GM23338 (cell line): ENCODE results near the gene CST3. TPM values are rescaled to one million over a fixed set of nuclear protein-coding genes. Genes with fewer than 3 reads are reported as not detected.

Source experiments
- ATAC-seq: fragments of 200-7000 bp; cut with Tn5 transposase; 3 replicates; pipeline ENCODE4 v1.9.1; 2020
- DNase-seq: peaks from one replicate; pipeline ENCODE4 v3.0.0-alpha.2; 2015; ENCODE audit warnings: low spot score
- H2AFZ ChIP-seq: fragments of 200-600 bp; sonication (generic); 2 replicates; pipeline ENCODE4 v1.8.0; 2016; ENCODE audit warnings: antibody characterized with exemption, mild to moderate bottlenecking, moderate library complexity
- H3F3A ChIP-seq: fragments of 200-600 bp; sonication (generic); replicated peaks from 2 replicates; pipeline ENCODE4 v1.8.0; 2017; ENCODE audit warnings: antibody characterized with exemption, mixed run types, low read depth
- H3K27ac ChIP-seq: fragments of 200-600 bp; sonication (generic); 2 replicates; pipeline ENCODE4 v1.6.1; 2016; ENCODE audit warnings: low read depth
- H3K27me3 ChIP-seq: fragments of 200-600 bp; sonication (generic); 2 replicates; pipeline ENCODE4 v1.8.0; 2016; ENCODE audit warnings: mild to moderate bottlenecking, mixed run types, moderate library complexity; ENCODE audit not compliant: insufficient read depth
- H3K36me3 ChIP-seq: fragments of 200-600 bp; sonication (generic); 2 replicates; pipeline ENCODE4 v1.8.0; 2016; ENCODE audit warnings: mild to moderate bottlenecking; ENCODE audit not compliant: insufficient read depth
- H3K4me1 ChIP-seq: fragments of 200-600 bp; sonication (generic); 2 replicates; pipeline ENCODE4 v1.8.0; 2016; ENCODE audit warnings: mild to moderate bottlenecking, moderate library complexity; ENCODE audit not compliant: insufficient read depth
- H3K4me2 ChIP-seq: fragments of 200-600 bp; sonication (generic); 2 replicates; pipeline ENCODE4 v1.7.1; 2017; ENCODE audit warnings: mixed run types
- H3K4me3 ChIP-seq: fragments of 200-600 bp; sonication (generic); 2 replicates; pipeline ENCODE4 v1.6.1; 2016; ENCODE audit warnings: mixed run types
- H3K79me2 ChIP-seq: fragments of 200-600 bp; sonication (generic); replicated peaks from 2 replicates; pipeline ENCODE4 v1.8.0; 2017; ENCODE audit warnings: mild to moderate bottlenecking; ENCODE audit not compliant: insufficient read depth
- H3K9me2 ChIP-seq: fragments of 200-600 bp; sonication (generic); 2 replicates; pipeline ENCODE4 v1.8.0; 2017; ENCODE audit not compliant: insufficient read depth
- H4K20me1 ChIP-seq: fragments of 200-600 bp; sonication (generic); replicated peaks from 2 replicates; pipeline ENCODE4 v1.8.0; 2017; ENCODE audit warnings: mild to moderate bottlenecking; ENCODE audit not compliant: insufficient read depth
- H3K27ac Mint-ChIP-seq: 2 replicates; pipeline ENCODE4 v1.8.0; 2020; ENCODE audit warnings: inconsistent platforms, mild to moderate bottlenecking, moderate library complexity, mixed read lengths
- H3K27me3 Mint-ChIP-seq: 3 replicates; pipeline ENCODE4 v1.8.0; 2022; ENCODE audit warnings: low read depth, mild to moderate bottlenecking, moderate library complexity, mixed read lengths, inconsistent platforms; ENCODE audit not compliant: insufficient read depth, poor library complexity
- H3K36me3 Mint-ChIP-seq: 3 replicates; pipeline ENCODE4 v1.8.0; 2021; ENCODE audit warnings: low read depth, mild to moderate bottlenecking, inconsistent platforms, moderate library complexity, mixed read lengths
- H3K4me1 Mint-ChIP-seq: 3 replicates; pipeline ENCODE4 v1.8.0; 2020; ENCODE audit warnings: mild to moderate bottlenecking, inconsistent platforms, mixed read lengths
- H3K4me3 Mint-ChIP-seq: 3 replicates; pipeline ENCODE4 v1.8.0; 2021; ENCODE audit warnings: moderate library complexity, mild to moderate bottlenecking, inconsistent platforms, mixed read lengths
- H3K9me3 Mint-ChIP-seq: 3 replicates; pipeline ENCODE4 v1.8.0; 2020; ENCODE audit warnings: moderate library complexity, mild to moderate bottlenecking, inconsistent platforms, mixed read lengths
- CREB1 ChIP-seq: fragments of 250-450 bp; sonication (Bioruptor Pico); IDR thresholded peaks from 2 replicates; pipeline ENCODE4 v1.5.0; 2020; ENCODE audit warnings: low read depth, mild to moderate bottlenecking, moderate library complexity
- CTCF ChIP-seq, 2 experiments: fragments of 200-600 bp in 1 of 2; sonication (generic) in 1 of 2; conservative IDR thresholded peaks; 2 replicates each; pipeline versions ENCODE4 v1.5.1 to v1.6.1; 2016 to 2017; ENCODE audit warnings: antibody characterized with exemption in 2 of 2, low read depth in 2 of 2, mild to moderate bottlenecking in 2 of 2, moderate library complexity in 1 of 2
- ETS1 ChIP-seq: IDR thresholded peaks from 2 replicates; pipeline ENCODE4 v1.6.1; 2016; ENCODE audit warnings: antibody characterized with exemption
- EZH2 ChIP-seq: fragments of 200-600 bp; sonication (generic); IDR thresholded peaks from one replicate; pipeline ENCODE4 v1.8.0; 2017; ENCODE audit warnings: antibody characterized with exemption, mild to moderate bottlenecking, low read depth; ENCODE audit not compliant: unreplicated experiment
- EZH2phosphoT487 ChIP-seq: fragments of 200-600 bp; sonication (generic); IDR thresholded peaks from one replicate; pipeline ENCODE4 v1.8.1; 2018; ENCODE audit warnings: antibody characterized with exemption; ENCODE audit not compliant: unreplicated experiment
- JUNB ChIP-seq: IDR thresholded peaks from one replicate; pipeline ENCODE4 v1.6.1; 2016; ENCODE audit warnings: antibody characterized with exemption; ENCODE audit not compliant: unreplicated experiment
- NANOG ChIP-seq: IDR thresholded peaks from 2 replicates; pipeline ENCODE4 v1.6.1; 2016; ENCODE audit warnings: antibody characterized with exemption, borderline replicate concordance
- POLR2AphosphoS5 ChIP-seq: IDR thresholded peaks from 2 replicates; pipeline ENCODE4 v1.6.1; 2016; ENCODE audit warnings: antibody characterized with exemption, low read depth
- STAT1 ChIP-seq: IDR thresholded peaks from one replicate; pipeline ENCODE4 v1.6.1; 2016; ENCODE audit warnings: antibody characterized with exemption; ENCODE audit not compliant: unreplicated experiment
- ZNF114 ChIP-seq: fragments of 250-450 bp; sonication (Bioruptor Pico); IDR thresholded peaks from 2 replicates; pipeline ENCODE4 v1.5.0; 2020; ENCODE audit warnings: mild to moderate bottlenecking, moderate library complexity
- ZNF331 ChIP-seq: fragments of 250-450 bp; sonication (Bioruptor Pico); IDR thresholded peaks from 2 replicates; pipeline ENCODE4 v1.5.0; 2020; ENCODE audit warnings: low read depth, mild to moderate bottlenecking, moderate library complexity
- ZNF462 ChIP-seq: fragments of 250-450 bp; sonication (Bioruptor Pico); IDR thresholded peaks from 2 replicates; pipeline ENCODE4 v1.5.0; 2020; ENCODE audit warnings: mild to moderate bottlenecking, moderate library complexity
- polyA plus RNA-seq: library from polyadenylated mRNA; unstranded; fragments of >200 nt; fragmentation: Nextera tagmentation; extraction: Ambion mirVana; gene quantifications from 2 replicates; pipeline ENCODE4 v1.2.1, GENCODE V29; 2016
- total RNA-seq: library from RNA; depleted of rRNA; stranded (reverse); fragments of >200 nt; shearing (Covaris generic); gene quantifications from 2 replicates; pipeline ENCODE4 v1.2.3, GENCODE V29; 2014
- TF ChIP-seq, protein P1 (sequence below): IDR thresholded peaks from one replicate; pipeline ENCODE4 v1.6.1; 2018; ENCODE audit warnings: antibody characterized with exemption; ENCODE audit not compliant: unreplicated experiment

Gene CST3
- total and polyA plus RNA-seq, 2 experiments from 2014 or later = 51.8 to 71.5 TPM

- H3K36me3 Mint-ChIP-seq = no peaks in the 10 kb centered on the region; the same call in 2 of the 3 replicates
- H3K36me3 ChIP-seq = no peaks in the 10 kb centered on the region
- H3K27ac ChIP-seq = no peak overlapping the region
- H3K4me1 ChIP-seq = no peaks in the 10 kb centered on the region; the same call in 1 of the 2 replicates
- no peak overlapping the region for H3K4me2 ChIP-seq
- no peaks in the 10 kb centered on the region for H3K79me2 ChIP-seq
- no peak for TF ChIP-seq EZH2
- TF ChIP-seq STAT1 = no peak
- no peak for TF ChIP-seq JUNB
- no peak for TF ChIP-seq POLR2AphosphoS5
- TF ChIP-seq NANOG = no peak
- TF ChIP-seq CREB1 (CRISPR knock-in tag) = no peak
- TF ChIP-seq ETS1 = no peak
- TF ChIP-seq ZNF114 (CRISPR knock-in tag) = no peak
- TF ChIP-seq ZNF331 (CRISPR knock-in tag) = no peak
- TF ChIP-seq, protein P1, sequence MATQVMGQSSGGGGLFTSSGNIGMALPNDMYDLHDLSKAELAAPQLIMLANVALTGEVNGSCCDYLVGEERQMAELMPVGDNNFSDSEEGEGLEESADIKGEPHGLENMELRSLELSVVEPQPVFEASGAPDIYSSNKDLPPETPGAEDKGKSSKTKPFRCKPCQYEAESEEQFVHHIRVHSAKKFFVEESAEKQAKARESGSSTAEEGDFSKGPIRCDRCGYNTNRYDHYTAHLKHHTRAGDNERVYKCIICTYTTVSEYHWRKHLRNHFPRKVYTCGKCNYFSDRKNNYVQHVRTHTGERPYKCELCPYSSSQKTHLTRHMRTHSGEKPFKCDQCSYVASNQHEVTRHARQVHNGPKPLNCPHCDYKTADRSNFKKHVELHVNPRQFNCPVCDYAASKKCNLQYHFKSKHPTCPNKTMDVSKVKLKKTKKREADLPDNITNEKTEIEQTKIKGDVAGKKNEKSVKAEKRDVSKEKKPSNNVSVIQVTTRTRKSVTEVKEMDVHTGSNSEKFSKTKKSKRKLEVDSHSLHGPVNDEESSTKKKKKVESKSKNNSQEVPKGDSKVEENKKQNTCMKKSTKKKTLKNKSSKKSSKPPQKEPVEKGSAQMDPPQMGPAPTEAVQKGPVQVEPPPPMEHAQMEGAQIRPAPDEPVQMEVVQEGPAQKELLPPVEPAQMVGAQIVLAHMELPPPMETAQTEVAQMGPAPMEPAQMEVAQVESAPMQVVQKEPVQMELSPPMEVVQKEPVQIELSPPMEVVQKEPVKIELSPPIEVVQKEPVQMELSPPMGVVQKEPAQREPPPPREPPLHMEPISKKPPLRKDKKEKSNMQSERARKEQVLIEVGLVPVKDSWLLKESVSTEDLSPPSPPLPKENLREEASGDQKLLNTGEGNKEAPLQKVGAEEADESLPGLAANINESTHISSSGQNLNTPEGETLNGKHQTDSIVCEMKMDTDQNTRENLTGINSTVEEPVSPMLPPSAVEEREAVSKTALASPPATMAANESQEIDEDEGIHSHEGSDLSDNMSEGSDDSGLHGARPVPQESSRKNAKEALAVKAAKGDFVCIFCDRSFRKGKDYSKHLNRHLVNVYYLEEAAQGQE = no peak
- no peak for TF ChIP-seq EZH2phosphoT487
- no peak for TF ChIP-seq ZNF462 (CRISPR knock-in tag)
- no peak for TF ChIP-seq CTCF (conservative IDR thresholded peaks at IDR 0.05; ENCODE audit: low read depth in 2 of 2)
- peaks cover 3% of the 10 kb centered on the region for H3K9me2 ChIP-seq
- H3K4me3 Mint-ChIP-seq = no peak overlapping the region
- H3K27me3 Mint-ChIP-seq = peaks cover 10% of the 10 kb centered on the region
- no peak for DNase-seq
- no peaks in the 10 kb centered on the region for H4K20me1 ChIP-seq
- H3K4me3 ChIP-seq = no peak overlapping the region
- H2AFZ ChIP-seq = no peak overlapping the region
- H3K27ac Mint-ChIP-seq = no peak overlapping the region
- H3K4me1 Mint-ChIP-seq = peaks cover 9% of the 10 kb centered on the region
- no peaks in the 10 kb centered on the region for H3F3A ChIP-seq
- peaks cover 3% of the 10 kb centered on the region; the same call in 1 of the 3 replicates for H3K9me3 Mint-ChIP-seq
- ATAC-seq = no peak
- no peaks in the 10 kb centered on the region for H3K27me3 ChIP-seq
Observed at GRCh38 chr20:23644164-23644563, 6.4 kb upstream of the CST3 start.
